BJ (cell line): ENCODE measurements around the gene GUCA2B. TPM values are rescaled to one million over a fixed set of nuclear protein-coding genes. Genes with fewer than 3 reads are reported as not detected.

ENCODE experiments used
- CTCF ChIA-PET: fragments of 350-600 bp; formaldehyde crosslinking; extraction: SDS; loops from one replicate; lab custom pipeline; 2021; ENCODE audit warnings: antibody characterized with exemption, inconsistent platforms; lab: Yijun Ruan, JAX
- POLR2A ChIA-PET: fragments of 300-600 bp; sonication (Branson Sonifier 250); formaldehyde crosslinking; extraction: SDS; loops from one replicate; lab custom pipeline; 2021; ENCODE audit warnings: antibody characterized with exemption; lab: Charles Lee
- DNase-seq: peaks from one replicate; pipeline ENCODE4 v3.0.0-alpha.2; 2011; ENCODE audit warnings: low read depth
- H3K27me3 ChIP-seq: 2 replicates; pipeline ENCODE4 v1.6.0; 2011; ENCODE audit warnings: low read length; ENCODE audit not compliant: control insufficient read depth, insufficient read depth
- H3K36me3 ChIP-seq: 2 replicates; pipeline ENCODE4 v1.5.1; 2011; ENCODE audit warnings: low read length; ENCODE audit not compliant: control insufficient read depth, insufficient read depth
- H3K4me3 ChIP-seq: 2 replicates; pipeline ENCODE4 v1.5.1; 2011; ENCODE audit warnings: low read depth, mild to moderate bottlenecking, control low read depth, low read length
- CTCF ChIP-seq: IDR thresholded peaks from 2 replicates; pipeline ENCODE4 v1.5.1; 2011; ENCODE audit warnings: low read depth, mild to moderate bottlenecking, control low read depth, inconsistent platforms, low read length, moderate library complexity; ENCODE audit not compliant: insufficient read depth
- polyA plus RNA-seq: library from polyadenylated mRNA; depleted of rRNA; stranded (reverse); fragments of >200 nt; gene quantifications from 2 replicates; pipeline ENCODE4 v1.2.3, GENCODE V29; 2011

The GUCA2B gene
- polyA plus RNA-seq, 1 experiment, result not detected

GRCh38 chr1:42183210-42183956 lies 30.2 kb downstream of the GUCA2B start:
- peaks cover 2% of the 10 kb centered on the region for H3K36me3 ChIP-seq
- DNase-seq, result no peak
- ChIA-PET POLR2A (no interaction called here), CTCF (interaction anchor here (0.6 kb wide), 1 partner anchor 10 kb away, joined by 3 read pairs; no protein-coding TSS in a partner anchor)
- H3K4me3 ChIP-seq, result no peak overlapping the region
- no peak for TF ChIP-seq CTCF
- no peaks in the 10 kb centered on the region for H3K27me3 ChIP-seq

GRCh38 chr1:42183957-42184268 lies 30.7 kb downstream of the GUCA2B start:
- H3K27me3 ChIP-seq, result no peaks in the 10 kb centered on the region
- ChIA-PET POLR2A (no interaction called here), CTCF (interaction anchor here (0.6 kb wide), 1 partner anchor 11 kb away, joined by 3 read pairs; no protein-coding TSS in a partner anchor)
- no peak for DNase-seq
- H3K36me3 ChIP-seq, result peaks cover 2% of the 10 kb centered on the region
- TF ChIP-seq CTCF, result no peak
- no peak overlapping the region for H3K4me3 ChIP-seq

- no peak overlapping the region for H3K4me3 ChIP-seq
- H3K36me3 ChIP-seq, result peaks cover 2% of the 10 kb centered on the region
- H3K27me3 ChIP-seq, result no peaks in the 10 kb centered on the region
- no peak for DNase-seq
- ChIA-PET POLR2A (no interaction called here), CTCF (interaction anchor here (1.2 to 2.4 kb wide), 2 partner anchors 12 to 373 kb away, joined by 3 to 17 read pairs; no protein-coding TSS in a partner anchor)
- TF ChIP-seq CTCF, result no peak
Observed at GRCh38 chr1:42184616-42185015, 31.4 kb downstream of the GUCA2B start.

- H3K27me3 ChIP-seq, result no peaks in the 10 kb centered on the region
- H3K4me3 ChIP-seq, result no peak overlapping the region
- no peak for DNase-seq
- CTCF ChIA-PET, result interaction anchor here (2.4 kb wide), 1 partner anchor 14 kb away, joined by 17 read pairs; no protein-coding TSS in a partner anchor
- H3K36me3 ChIP-seq, result peaks cover 4% of the 10 kb centered on the region
- TF ChIP-seq CTCF, result no peak
- POLR2A ChIA-PET, result no interaction called here
Observed at GRCh38 chr1:42186152-42186551, 32.9 kb downstream of the GUCA2B start.

- ChIA-PET POLR2A (no interaction called here), CTCF (no interaction called here)
- DNase-seq, result no peak
- Histone ChIP-seq H3K4me3 (no peak overlapping the region), H3K36me3 (peaks cover 6% of the 10 kb centered on the region), H3K27me3 (no peaks in the 10 kb centered on the region)
- TF ChIP-seq CTCF, result no peak
Observed at GRCh38 chr1:42189931-42190853, 37.0 kb downstream of the GUCA2B start.
